Measurements from ENCODE around the gene MYO9B. TPM values are rescaled to one million over a fixed set of nuclear protein-coding genes. Genes with fewer than 3 reads are reported as not detected.
A peak's percentile ranks its signal among the peaks of the same experiment; 100 is the strongest.

Gene MYO9B
- total RNA-seq, 1 experiment from 2014 or later: 74.6 TPM

GRCh38 chr19:17234911-17235299, 159.3 kb downstream of the MYO9B start:
- Histone ChIP-seq H4K20me1 (ENCODE audit: insufficient read depth) (peaks cover 7% of the 10 kb centered on the region; the same call in 1 of the 2 replicates), H3K9me2 (ENCODE audit: insufficient read depth) (no peaks in the 10 kb centered on the region), H3K4me1 (ENCODE audit: control insufficient read depth in 1 of 2, insufficient read depth in 2 of 2, low read length in 2 of 2) (peaks cover 13 to 27% of the 10 kb centered on the region in 2 experiments), H3K9me3 (ENCODE audit: control insufficient read depth in 1 of 2, insufficient read depth in 1 of 2, low read depth in 1 of 2, low read length in 2 of 2) (no peaks in the 10 kb centered on the region), H3K4me3 (replicated peaks in 1 of 2; ENCODE audit: low read depth in 1 of 2, low read length in 2 of 2) (peak overlapping the region; percentile 91 to 93), H2AFZ (ENCODE audit: low read depth, low read length, poor library complexity, severe bottlenecking) (no peak overlapping the region), H3K27me3 (ENCODE audit: insufficient read depth, low read length) (no peaks in the 10 kb centered on the region), H3K4me2 (ENCODE audit: low read length) (peak overlapping the region; percentile 98), H3K79me2 (ENCODE audit: insufficient read depth, low read length) (peaks cover 53% of the 10 kb centered on the region), H3K27ac (ENCODE audit: low read depth, low read length) (peak overlapping the region; percentile 100), H3K9ac (ENCODE audit: low read length) (peak overlapping the region; percentile 94), H3K36me3 (ENCODE audit: control insufficient read depth in 1 of 2, insufficient read depth in 2 of 2, low read length in 2 of 2) (peaks cover 13 to 16% of the 10 kb centered on the region in 2 experiments; a peak in 3 of 4 replicates)
- peak; percentile 88 for TF ChIP-seq POLR2AphosphoS5 (IDR thresholded peaks at IDR 0.05; ENCODE audit: low read depth, low read length)
- TF ChIP-seq POLR2A (IDR thresholded peaks at IDR 0.05; ENCODE audit: borderline replicate concordance, extremely low read depth, insufficient read depth, insufficient read length): peak; percentile 54
- no peak for TF ChIP-seq RAD21 (IDR thresholded peaks at IDR 0.05; ENCODE audit: low read depth)
- ATAC-seq: peak; percentile 77
- no peak for DNase-seq (ENCODE audit: low read depth, low spot score)
- RAD21 ChIA-PET (ENCODE audit: low non-redundant PET in 1 of 2, low total read pairs in 2 of 2, uncharacterized antibody in 2 of 2, unreplicated experiment in 2 of 2): interaction anchor here in 1 of 2 experiments (1.9 kb wide), 1 partner anchor 8 kb away, joined by 5 read pairs; the partner anchor contains the start of gene OCEL1
- CTCF ChIA-PET: interaction anchor here (0.6 to 1.4 kb wide), 2 partner anchors 9 to 49 kb away, joined by 3 read pairs; partner anchors contain the start of gene OCEL1
- BruUV-seq (replicated peaks): no TSS peak
- POLR2A ChIA-PET: interaction anchor here (0.8 to 3.8 kb wide), 8 partner anchors 8 to 32 kb away, joined by 3 to 29 read pairs (median 5); partner anchors contain the start of genes BABAM1, OCEL1 and USE1
- intact Hi-C loops (cut with micrococcal nuclease): no loop called here

DNA sequence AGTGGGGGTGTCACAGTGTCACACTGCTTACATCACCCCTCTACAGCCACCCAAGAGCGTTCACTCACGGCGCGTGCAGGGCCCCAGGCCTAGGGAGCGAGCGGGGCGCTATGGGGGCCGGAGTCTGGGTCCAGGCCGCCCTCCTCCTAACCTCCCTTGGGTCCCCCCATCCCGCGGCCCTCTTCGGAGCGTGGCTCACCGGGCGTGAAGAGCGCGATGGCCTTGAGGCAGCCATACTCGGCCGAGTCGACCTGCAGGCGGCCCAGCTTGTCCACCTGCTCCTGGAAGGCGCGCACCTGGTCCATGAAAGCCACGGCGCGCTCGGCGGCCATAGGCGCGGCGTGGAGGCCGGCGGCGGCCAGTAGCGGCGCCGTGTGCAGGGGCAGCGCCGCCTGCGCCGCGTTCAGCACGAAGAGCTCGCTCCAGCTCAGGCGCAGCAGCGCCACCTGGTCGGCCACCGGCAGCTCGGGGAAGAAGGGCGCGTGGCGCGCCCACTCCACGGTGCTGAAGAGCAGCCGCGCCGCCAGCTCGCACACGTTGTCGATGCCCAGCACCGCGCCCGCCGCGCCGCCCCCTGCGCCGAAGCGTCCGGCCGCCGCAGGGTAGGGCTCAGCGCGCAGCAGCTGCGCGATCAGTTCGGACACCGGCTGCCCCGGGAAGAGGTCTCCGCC, 159.9 kb downstream of the MYO9B start:
- peaks cover 14 to 16% of the 10 kb centered on the region in 2 experiments; a peak in 3 of 4 replicates for H3K36me3 ChIP-seq (ENCODE audit: control insufficient read depth in 1 of 2, insufficient read depth in 2 of 2, low read length in 2 of 2)
- H3K9ac ChIP-seq (ENCODE audit: low read length): peak overlapping the region; percentile 94
- H3K9me2 ChIP-seq (ENCODE audit: insufficient read depth): no peaks in the 10 kb centered on the region
- peaks cover 55% of the 10 kb centered on the region for H3K79me2 ChIP-seq (ENCODE audit: insufficient read depth, low read length)
- H3K4me1 ChIP-seq (ENCODE audit: control insufficient read depth in 1 of 2, insufficient read depth in 2 of 2, low read length in 2 of 2): peaks cover 13 to 27% of the 10 kb centered on the region in 2 experiments
- BruUV-seq (replicated peaks): no TSS peak
- peak overlapping the region; percentile 91 to 93 for H3K4me3 ChIP-seq (replicated peaks in 1 of 2; ENCODE audit: low read depth in 1 of 2, low read length in 2 of 2)
- H3K4me2 ChIP-seq (ENCODE audit: low read length): peak overlapping the region; percentile 98
- DNase-seq (ENCODE audit: low read depth, low spot score) (no peak), ATAC-seq (peak; percentile 65)
- RAD21 ChIA-PET (ENCODE audit: low non-redundant PET in 1 of 2, low total read pairs in 2 of 2, uncharacterized antibody in 2 of 2, unreplicated experiment in 2 of 2): interaction anchor here in 1 of 2 experiments (1.9 kb wide), 1 partner anchor 9 kb away, joined by 5 read pairs; the partner anchor contains the start of gene OCEL1
- H3K9me3 ChIP-seq (ENCODE audit: control insufficient read depth in 1 of 2, insufficient read depth in 1 of 2, low read depth in 1 of 2, low read length in 2 of 2): no peaks in the 10 kb centered on the region
- peaks cover 7% of the 10 kb centered on the region; the same call in 1 of the 2 replicates for H4K20me1 ChIP-seq (ENCODE audit: insufficient read depth)
- intact Hi-C loops (cut with micrococcal nuclease): no loop called here
- CTCF ChIA-PET: interaction anchor here (1.4 kb wide), 1 partner anchor 48 kb away, joined by 3 read pairs; no protein-coding TSS in a partner anchor
- POLR2A ChIA-PET: interaction anchor here (0.8 to 3.8 kb wide), 9 partner anchors 9 to 155 kb away, joined by 3 to 29 read pairs (median 4); partner anchors contain the start of genes BABAM1, OCEL1 and USE1
- no peak overlapping the region for H2AFZ ChIP-seq (ENCODE audit: low read depth, low read length, poor library complexity, severe bottlenecking)
- no peaks in the 10 kb centered on the region for H3K27me3 ChIP-seq (ENCODE audit: insufficient read depth, low read length)
- peak overlapping the region; percentile 100 for H3K27ac ChIP-seq (ENCODE audit: low read depth, low read length)
- no peak for TF ChIP-seq EZH2 (IDR thresholded peaks at IDR 0.05)
- peak in 1 of 3 experiments; percentile 21; a peak in 1 of 6 replicates for TF ChIP-seq CTCF (IDR thresholded peaks at IDR 0.05 in 2 of 3, conservative IDR thresholded peaks at IDR 0.05 in 1 of 3; ENCODE audit: borderline replicate concordance in 1 of 3, insufficient read depth in 1 of 3, low read depth in 2 of 3, low read length in 2 of 3)
- peak; percentile 13; the same call in 1 of the 2 replicates for TF ChIP-seq POLR2AphosphoS5 (IDR thresholded peaks at IDR 0.05; ENCODE audit: low read depth, low read length)
- TF ChIP-seq, protein P1, sequence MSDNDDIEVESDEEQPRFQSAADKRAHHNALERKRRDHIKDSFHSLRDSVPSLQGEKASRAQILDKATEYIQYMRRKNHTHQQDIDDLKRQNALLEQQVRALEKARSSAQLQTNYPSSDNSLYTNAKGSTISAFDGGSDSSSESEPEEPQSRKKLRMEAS (IDR thresholded peaks at IDR 0.05): peak; percentile 72
- TF ChIP-seq SRF (IDR thresholded peaks at IDR 0.05; ENCODE audit: low read depth): no peak
- TF ChIP-seq ZFX (IDR thresholded peaks at IDR 0.05): peak; percentile 88
- no peak for TF ChIP-seq FOSL1 (IDR thresholded peaks at IDR 0.05; ENCODE audit: low read depth)
- TF ChIP-seq SIN3A (IDR thresholded peaks at IDR 0.05; ENCODE audit: low read depth): no peak
- TF ChIP-seq ZNF274 (IDR thresholded peaks at IDR 0.05; ENCODE audit: low read depth, low read length): no peak
- no peak for TF ChIP-seq SP1 (IDR thresholded peaks at IDR 0.05; ENCODE audit: low read depth)
- no peak for TF ChIP-seq ELF1 (IDR thresholded peaks at IDR 0.05; ENCODE audit: borderline replicate concordance, low read depth)
- TF ChIP-seq RAD21 (IDR thresholded peaks at IDR 0.05; ENCODE audit: low read depth): no peak
- peak; percentile 26 for TF ChIP-seq YY1 (IDR thresholded peaks at IDR 0.05; ENCODE audit: extremely low read depth, insufficient replicate concordance, low read depth, low read length)
- no peak for TF ChIP-seq CBX3 (IDR thresholded peaks at IDR 0.05; ENCODE audit: low read depth)

Data from HCT116 (cell line).